IPS DF 4.7 (cell line): ENCODE results near the gene TCHHL1.

Source experiments
- DNase-seq: peaks from one replicate; pipeline ENCODE4 v3.0.0-alpha.2; 2013; ENCODE audit warnings: low spot score; ENCODE audit errors: extremely low read depth

TCHHL1 gene

GRCh38 chr1:152038871-152039270 lies 50.0 kb downstream of the TCHHL1 start:
- no peak for DNase-seq

GRCh38 chr1:152036267-152037216 lies 52.3 kb downstream of the TCHHL1 start, which contains the start of gene S100A11:
Gene S100A11, minus strand, starts transcription at chr1:152037004. Its CDS starts 89 bp downstream, at chr1:152036915.
- no peak for DNase-seq

GRCh38 chr1:152035539-152036266 lies 53.2 kb downstream of the TCHHL1 start:
- DNase-seq, result no peak

GRCh38 chr1:152034654-152035538 lies 54.0 kb downstream of the TCHHL1 start:
- DNase-seq, result no peak

GRCh38 chr1:152034324-152034653 lies 54.6 kb downstream of the TCHHL1 start:
- no peak for DNase-seq
